ENCODE results near the gene RECQL5.

Gene RECQL5

GRCh38 chr17:75666959-75667790, at the start of gene RECQL5, which contains the start of gene SAP30BP:
TSS of gene RECQL5 (minus strand) at chr17:75667154. CDS start at chr17:75666557, 597 bp downstream.
TSS of gene SAP30BP (plus strand) at chr17:75667338. CDS start at chr17:75667373, 35 bp downstream.
- in situ Hi-C loops (cut with HindIII; ENCODE audit: low sequenced_read_pairs) = no loop called here

DNA sequence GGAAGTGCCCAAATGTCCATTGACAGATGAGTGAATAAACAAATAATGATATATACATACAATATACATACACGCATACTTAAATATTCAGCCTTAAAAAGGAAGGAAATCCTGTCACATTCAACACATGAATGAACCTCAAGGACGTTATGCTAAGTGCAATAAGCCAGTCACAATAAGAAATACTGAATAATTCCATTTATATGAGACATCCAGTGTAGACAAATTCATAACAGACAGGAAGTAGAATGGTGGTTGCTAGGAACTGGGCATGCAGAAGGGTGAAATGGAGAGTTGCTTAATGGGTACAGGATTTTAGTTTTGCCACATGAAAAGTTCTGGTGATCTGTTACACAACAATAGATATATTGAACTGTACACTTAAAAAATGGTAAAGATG, 45.5 kb upstream of the RECQL5 start:
- in situ Hi-C loops (cut with HindIII; ENCODE audit: low sequenced_read_pairs) = no loop called here

DNA sequence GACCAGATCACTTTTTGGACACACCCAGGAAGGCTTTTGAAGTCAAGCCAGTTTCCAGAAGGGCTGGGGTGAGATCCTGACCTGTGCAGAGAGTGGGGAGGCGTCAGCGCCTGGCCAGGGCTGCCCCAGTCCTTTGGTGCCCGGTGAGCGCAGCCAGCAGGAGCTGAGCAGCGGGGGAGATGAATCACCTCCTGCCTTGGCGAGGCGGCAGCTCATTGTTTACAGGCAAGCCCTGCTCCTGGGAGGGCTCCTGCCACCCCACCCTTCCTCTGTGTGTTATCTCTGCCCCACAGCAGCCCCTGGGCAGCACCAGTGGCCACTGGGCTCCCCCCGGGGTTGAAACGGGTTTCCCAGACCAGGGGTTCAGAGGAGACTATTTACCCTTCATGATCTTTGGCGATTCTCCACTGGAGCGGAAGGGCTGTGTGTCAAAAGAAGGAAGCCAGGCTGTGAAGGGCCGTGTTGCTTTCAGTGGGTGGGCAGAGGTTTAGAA, 40.2 kb upstream of the RECQL5 start:
- in situ Hi-C loops (cut with HindIII; ENCODE audit: low sequenced_read_pairs) = no loop called here

- in situ Hi-C loops (cut with HindIII; ENCODE audit: low sequenced_read_pairs) = no loop called here
Measured at GRCh38 chr17:75706042-75706728, 39.2 kb upstream of the RECQL5 start.

- in situ Hi-C loops (cut with HindIII; ENCODE audit: low sequenced_read_pairs) = no loop called here
Measured at GRCh38 chr17:75704963-75705875, 38.3 kb upstream of the RECQL5 start.

GRCh38 chr17:75703591-75703990, 36.6 kb upstream of the RECQL5 start:
- in situ Hi-C loops (cut with HindIII; ENCODE audit: low sequenced_read_pairs) = no loop called here

GRCh38 chr17:75703191-75703590, 36.2 kb upstream of the RECQL5 start:
- in situ Hi-C loops (cut with HindIII; ENCODE audit: low sequenced_read_pairs) = no loop called here

GRCh38 chr17:75701288-75701687, 34.3 kb upstream of the RECQL5 start:
- in situ Hi-C loops (cut with HindIII; ENCODE audit: low sequenced_read_pairs) = no loop called here

GRCh38 chr17:75698659-75699058, 31.7 kb upstream of the RECQL5 start:
- in situ Hi-C loops (cut with HindIII; ENCODE audit: low sequenced_read_pairs) = no loop called here

DNA sequence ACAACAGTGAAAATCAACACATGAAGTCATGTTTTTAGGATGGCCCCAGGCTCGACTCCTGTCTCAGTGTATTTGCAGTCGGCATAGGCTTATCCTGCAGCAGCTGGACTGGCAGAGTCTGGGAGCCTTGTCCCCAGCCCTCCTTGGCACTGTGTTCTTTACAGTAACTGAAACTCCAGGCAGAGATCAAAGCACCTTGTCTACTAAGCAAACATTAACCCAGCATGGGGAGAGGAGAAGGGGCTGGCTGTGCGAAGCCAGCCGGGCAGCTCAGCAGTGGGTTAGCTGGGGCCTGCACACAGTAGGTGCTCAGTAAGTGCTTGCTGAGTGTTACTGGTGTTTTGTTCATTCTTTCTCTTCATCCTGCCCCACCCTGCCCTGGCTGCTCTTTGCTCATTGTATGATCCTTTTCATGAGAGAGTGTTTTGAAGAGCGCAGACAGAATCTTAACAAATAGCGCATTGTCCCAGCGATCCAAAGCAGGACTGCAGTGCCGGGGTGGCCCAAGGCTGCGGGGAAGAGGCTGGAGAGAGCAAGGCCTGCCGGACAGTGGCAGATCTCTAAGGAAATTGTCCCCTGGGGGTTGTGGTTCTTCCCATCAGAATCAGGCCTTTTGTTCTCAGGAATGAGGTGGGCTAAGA, 30.8 kb upstream of the RECQL5 start:
- in situ Hi-C loops (cut with HindIII; ENCODE audit: low sequenced_read_pairs) = no loop called here

GRCh38 chr17:75695830-75696271, 28.9 kb upstream of the RECQL5 start:
- in situ Hi-C loops (cut with HindIII; ENCODE audit: low sequenced_read_pairs) = no loop called here

- in situ Hi-C loops (cut with HindIII; ENCODE audit: low sequenced_read_pairs) = no loop called here
Measured at GRCh38 chr17:75695141-75695829, 28.3 kb upstream of the RECQL5 start.

DNA sequence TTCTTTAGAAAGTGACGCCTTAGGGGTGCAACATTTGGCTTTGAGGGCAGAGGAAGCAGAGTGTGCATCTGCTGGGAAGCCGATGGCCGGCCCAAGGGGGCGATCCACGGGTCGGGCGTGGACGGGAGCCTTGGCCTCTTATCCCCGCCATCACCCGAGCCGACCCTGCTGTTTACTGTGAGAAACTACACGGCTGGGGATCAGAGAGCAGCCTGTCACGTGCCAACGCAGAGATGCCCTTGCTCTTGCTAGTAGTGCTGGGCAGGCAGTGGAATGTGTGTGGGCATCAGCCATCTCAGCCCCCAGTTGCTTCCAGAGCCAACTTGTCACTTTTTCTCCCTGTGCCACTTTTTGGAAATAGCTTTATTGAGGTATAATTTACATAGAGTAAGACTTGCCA, 27.6 kb upstream of the RECQL5 start:
- in situ Hi-C loops (cut with HindIII; ENCODE audit: low sequenced_read_pairs) = no loop called here

DNA sequence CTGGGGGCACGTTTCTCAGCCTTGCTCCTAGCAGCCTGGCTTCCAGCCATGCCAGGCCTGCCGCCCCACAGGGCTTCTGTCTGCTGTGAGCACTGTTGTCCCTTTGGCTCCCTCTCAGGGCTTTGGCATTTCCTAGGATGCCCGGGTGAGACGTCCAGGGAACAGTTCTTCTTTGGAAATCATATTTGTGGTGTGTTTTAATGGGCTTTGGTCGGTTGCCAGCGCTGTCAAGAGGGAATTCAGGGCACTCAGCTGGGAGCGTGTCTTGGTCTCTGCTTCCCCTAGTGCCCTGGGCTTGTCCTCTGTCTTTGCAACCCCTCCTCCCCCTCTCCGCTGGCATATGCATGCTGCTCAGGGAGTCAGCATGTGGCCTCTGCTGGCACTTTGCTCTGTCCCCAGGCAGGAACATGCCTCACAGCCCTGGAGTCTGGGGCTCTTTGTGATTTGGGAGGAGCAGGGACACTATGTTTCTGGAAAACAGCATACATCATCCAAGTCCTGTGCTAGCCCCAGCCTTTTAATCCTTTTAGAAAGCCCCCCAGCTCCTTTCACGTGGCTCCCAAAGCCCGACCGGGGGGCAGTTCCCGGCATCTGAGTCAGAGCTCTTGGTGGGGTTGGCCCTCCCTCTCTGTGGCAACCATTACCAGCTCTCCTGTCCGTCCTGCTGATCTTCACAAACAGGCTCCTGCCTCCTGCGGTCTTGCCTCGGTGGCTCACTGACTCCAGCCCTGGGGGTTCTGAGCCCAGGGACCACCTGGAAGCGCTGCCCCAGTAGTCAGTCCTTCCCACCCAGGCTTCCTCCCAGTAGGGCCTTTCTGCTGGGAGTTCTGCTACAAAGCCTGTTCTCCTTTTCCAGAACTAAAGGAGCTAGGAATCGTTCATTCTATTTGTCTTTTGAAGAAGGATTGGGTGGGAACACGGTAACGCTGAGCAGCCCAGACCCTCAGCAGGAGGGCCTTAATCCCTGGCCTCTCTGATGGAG, 26.8 kb upstream of the RECQL5 start:
- in situ Hi-C loops (cut with HindIII; ENCODE audit: low sequenced_read_pairs) = no loop called here

DNA sequence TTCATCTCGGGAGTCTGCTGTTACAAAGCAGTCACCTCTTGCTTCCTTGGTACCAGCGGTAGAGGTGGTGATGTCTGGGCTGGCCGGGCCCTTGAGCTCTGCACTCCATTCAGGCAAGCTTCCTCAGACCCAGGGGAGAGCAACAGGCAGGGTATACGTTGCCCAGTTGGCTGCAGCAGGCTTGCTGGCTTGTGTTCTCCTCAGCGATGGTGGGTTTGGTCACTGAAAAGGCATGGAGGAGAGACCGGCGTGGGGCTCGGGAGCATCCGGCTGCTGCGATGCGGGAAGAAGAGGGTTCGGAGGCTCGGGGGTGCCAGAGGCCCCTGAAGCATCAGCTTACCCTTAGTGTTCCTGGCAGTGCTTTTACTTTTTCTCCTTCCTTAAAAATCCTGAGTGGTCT, 26.0 kb upstream of the RECQL5 start:
- in situ Hi-C loops (cut with HindIII; ENCODE audit: low sequenced_read_pairs) = no loop called here

GRCh38 chr17:75691801-75692626, 25.1 kb upstream of the RECQL5 start:
- in situ Hi-C loops (cut with HindIII; ENCODE audit: low sequenced_read_pairs) = no loop called here

- in situ Hi-C loops (cut with HindIII; ENCODE audit: low sequenced_read_pairs) = no loop called here
Measured at GRCh38 chr17:75691371-75691791, 24.4 kb upstream of the RECQL5 start.

GRCh38 chr17:75689441-75689873, 22.5 kb upstream of the RECQL5 start:
- in situ Hi-C loops (cut with HindIII; ENCODE audit: low sequenced_read_pairs) = no loop called here

All from endothelial cell of hepatic sinusoid (primary cell).